Activated CD8-positive, alpha-beta T cell treated with anti-CD3 and anti-CD28 coated beads for 36 hours (primary cell): Measurements from ENCODE around the gene SLX4IP. TPM values are rescaled to one million over a fixed set of nuclear protein-coding genes. Genes with fewer than 3 reads are reported as not detected.

Source experiments
- ATAC-seq: fragments of 200-7000 bp; cut with Tn5 transposase; one replicate; pipeline ENCODE4 v1.10.0; 2021; ENCODE audit warnings: mild to moderate bottlenecking, moderate library complexity
- CTCF ChIA-PET: fragments of 350-600 bp; sonication (Branson Sonifier 250); formaldehyde crosslinking; loops from one replicate; lab custom pipeline; 2021; ENCODE audit warnings: antibody characterized with exemption; lab: Charles Lee
- POLR2A ChIA-PET: fragments of 350-600 bp; sonication (Branson Sonifier 250); formaldehyde crosslinking; loops from one replicate; lab custom pipeline; 2021; ENCODE audit warnings: antibody characterized with exemption; lab: Charles Lee
- DNase-seq: peaks from one replicate; pipeline ENCODE4 v3.0.0-alpha.2; 2020
- H3K27ac Mint-ChIP-seq: one replicate; pipeline ENCODE4 v1.8.0; 2021; ENCODE audit warnings: mild to moderate bottlenecking, mixed read lengths
- H3K27me3 Mint-ChIP-seq: one replicate; pipeline ENCODE4 v1.8.0; 2021; ENCODE audit warnings: mixed read lengths
- H3K36me3 Mint-ChIP-seq: one replicate; pipeline ENCODE4 v1.8.0; 2021; ENCODE audit warnings: low read depth, mixed read lengths
- H3K4me1 Mint-ChIP-seq: one replicate; pipeline ENCODE4 v1.8.0; 2021; ENCODE audit warnings: low read depth, mixed read lengths
- H3K4me3 Mint-ChIP-seq: one replicate; pipeline ENCODE4 v1.8.0; 2021; ENCODE audit warnings: mild to moderate bottlenecking, moderate library complexity, mixed read lengths
- H3K9me3 Mint-ChIP-seq: one replicate; pipeline ENCODE4 v1.8.0; 2021; ENCODE audit warnings: mixed read lengths
- intact Hi-C: fragments of 100-400 bp; cut with micrococcal nuclease; formaldehyde crosslinking; loops from one replicate; pipeline ENCODE4 v1.10.0; 2022
- total RNA-seq, 2 experiments: library from RNA; stranded (reverse); gene quantifications; one replicate each; pipeline ENCODE4 v1.2.3, GENCODE V29; 2021
- TF ChIP-seq, protein P1 (sequence below): fragments of 200-600 bp; IDR thresholded peaks from one replicate; pipeline ENCODE4 v1.8.0; 2022; ENCODE audit warnings: antibody characterized with exemption, mild to moderate bottlenecking

SLX4IP gene
- total RNA-seq, 2 experiments from 2014 or later, result 6.5 to 7.3 TPM

DNA sequence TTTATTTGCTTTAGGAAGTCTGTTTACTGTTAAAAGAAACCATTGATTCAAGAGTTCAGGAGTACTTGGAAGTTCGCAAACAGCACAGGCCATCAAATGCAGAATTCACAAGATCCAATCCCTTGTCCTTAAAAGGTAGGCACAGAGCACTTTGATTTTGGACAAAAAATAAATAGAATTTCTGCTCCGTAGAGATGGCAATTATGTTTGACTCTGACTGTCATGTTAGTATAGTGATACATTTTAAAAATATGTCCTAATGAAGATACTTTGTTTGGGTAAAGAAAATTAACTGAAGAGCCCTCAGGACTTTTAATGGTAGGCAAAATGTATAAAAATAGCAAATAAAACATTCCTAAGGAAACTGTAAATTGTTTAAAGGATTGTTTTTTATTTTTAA is 125.6 kb downstream of the SLX4IP start:
- Mint-ChIP-seq H3K27ac (no peak overlapping the region), H3K36me3 (peaks cover 30% of the 10 kb centered on the region), H3K4me1 (peaks cover 31% of the 10 kb centered on the region), H3K4me3 (no peak overlapping the region), H3K27me3 (no peaks in the 10 kb centered on the region), H3K9me3 (no peaks in the 10 kb centered on the region)
- DNase-seq (no peak), ATAC-seq (no peak)
- ChIA-PET POLR2A (no interaction called here), CTCF (interaction anchor here (0.7 kb wide), 1 partner anchor 114 kb away, joined by 3 read pairs; no protein-coding TSS in a partner anchor)
- TF ChIP-seq, protein P1, sequence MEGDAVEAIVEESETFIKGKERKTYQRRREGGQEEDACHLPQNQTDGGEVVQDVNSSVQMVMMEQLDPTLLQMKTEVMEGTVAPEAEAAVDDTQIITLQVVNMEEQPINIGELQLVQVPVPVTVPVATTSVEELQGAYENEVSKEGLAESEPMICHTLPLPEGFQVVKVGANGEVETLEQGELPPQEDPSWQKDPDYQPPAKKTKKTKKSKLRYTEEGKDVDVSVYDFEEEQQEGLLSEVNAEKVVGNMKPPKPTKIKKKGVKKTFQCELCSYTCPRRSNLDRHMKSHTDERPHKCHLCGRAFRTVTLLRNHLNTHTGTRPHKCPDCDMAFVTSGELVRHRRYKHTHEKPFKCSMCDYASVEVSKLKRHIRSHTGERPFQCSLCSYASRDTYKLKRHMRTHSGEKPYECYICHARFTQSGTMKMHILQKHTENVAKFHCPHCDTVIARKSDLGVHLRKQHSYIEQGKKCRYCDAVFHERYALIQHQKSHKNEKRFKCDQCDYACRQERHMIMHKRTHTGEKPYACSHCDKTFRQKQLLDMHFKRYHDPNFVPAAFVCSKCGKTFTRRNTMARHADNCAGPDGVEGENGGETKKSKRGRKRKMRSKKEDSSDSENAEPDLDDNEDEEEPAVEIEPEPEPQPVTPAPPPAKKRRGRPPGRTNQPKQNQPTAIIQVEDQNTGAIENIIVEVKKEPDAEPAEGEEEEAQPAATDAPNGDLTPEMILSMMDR, result no peak
- intact Hi-C loops, result no loop called here

DNA sequence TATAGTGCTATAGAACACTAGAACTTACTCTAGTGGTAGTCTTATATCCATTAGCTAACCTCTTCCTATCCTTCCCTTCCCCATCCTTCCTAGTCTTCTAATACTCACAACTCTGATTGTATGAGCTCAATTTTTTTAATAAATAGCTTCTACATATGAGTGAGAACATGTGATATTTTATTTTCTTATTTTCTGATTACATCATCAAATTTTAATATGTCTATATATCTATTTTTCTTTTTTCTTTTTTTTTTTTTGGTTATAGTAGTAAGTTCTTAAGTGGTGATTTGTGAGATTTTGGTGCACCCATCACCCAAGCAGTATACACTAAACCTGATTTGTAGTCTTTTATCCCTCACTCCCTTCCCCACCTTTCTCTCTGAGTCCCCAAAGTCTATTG is 126.2 kb downstream of the SLX4IP start:
- intact Hi-C loops, result no loop called here
- CTCF ChIA-PET, result no interaction called here
- peaks cover 31% of the 10 kb centered on the region for H3K4me1 Mint-ChIP-seq

DNA sequence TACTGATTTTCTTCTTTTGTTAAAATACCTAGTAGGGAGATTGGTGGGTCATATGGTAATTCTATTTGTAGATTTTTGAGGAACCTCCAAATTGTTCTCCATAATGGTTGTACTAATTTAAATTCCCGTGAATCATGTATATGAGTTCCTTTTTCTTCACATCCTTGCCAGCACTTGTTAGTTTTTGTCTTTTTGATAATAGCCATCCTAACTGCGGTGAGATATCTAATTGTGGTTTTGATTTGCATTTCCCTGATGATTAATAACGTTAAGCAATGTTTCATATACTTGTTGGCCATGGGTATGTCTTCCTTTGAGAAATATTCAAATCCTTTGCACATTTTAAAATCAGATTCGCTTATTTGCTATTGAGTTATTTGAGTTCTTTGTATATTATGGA is 127.8 kb downstream of the SLX4IP start:
- peaks cover 34% of the 10 kb centered on the region for H3K4me1 Mint-ChIP-seq
- intact Hi-C loops, result no loop called here
- no peak for DNase-seq
- peaks cover 35% of the 10 kb centered on the region for H3K36me3 Mint-ChIP-seq
- H3K27ac Mint-ChIP-seq, result no peak overlapping the region
- ATAC-seq, result no peak
- no peaks in the 10 kb centered on the region for H3K27me3 Mint-ChIP-seq
- H3K9me3 Mint-ChIP-seq, result no peaks in the 10 kb centered on the region
- ChIA-PET POLR2A (no interaction called here), CTCF (no interaction called here)
- H3K4me3 Mint-ChIP-seq, result no peak overlapping the region
- TF ChIP-seq, protein P1, result no peak

More for the DNA sequence above, 126.2 kb downstream of the SLX4IP start:
- POLR2A ChIA-PET, result no interaction called here
- Mint-ChIP-seq H3K4me3 (no peak overlapping the region), H3K9me3 (no peaks in the 10 kb centered on the region), H3K27ac (no peak overlapping the region), H3K27me3 (no peaks in the 10 kb centered on the region), H3K36me3 (peaks cover 36% of the 10 kb centered on the region)
- TF ChIP-seq, protein P1, result no peak
- DNase-seq (no peak), ATAC-seq (no peak)

DNA sequence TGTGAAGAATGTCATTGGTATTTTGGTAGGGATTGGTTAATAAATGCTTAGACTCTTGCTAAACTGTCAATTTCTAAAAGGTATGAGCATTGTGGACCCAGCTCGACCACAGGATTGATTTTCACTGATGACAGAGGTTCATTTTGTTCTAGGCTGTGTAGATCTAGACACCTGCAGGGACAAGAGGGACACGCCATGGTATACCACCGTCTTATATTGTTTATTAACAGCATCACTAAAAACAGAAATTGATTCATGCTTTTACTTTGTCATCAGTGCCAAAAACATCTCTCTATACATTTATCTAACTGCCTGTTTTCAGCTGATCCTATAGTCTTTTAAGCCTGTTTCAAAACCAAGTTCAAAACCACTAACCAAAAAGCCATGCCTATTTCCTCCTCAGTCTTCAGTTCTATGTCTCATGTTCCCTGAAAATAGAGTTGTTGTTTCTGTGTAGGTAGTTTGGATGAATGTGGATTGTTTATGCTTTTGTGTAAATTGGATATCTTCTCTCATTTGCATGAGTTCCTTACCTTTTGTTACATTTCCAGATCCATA is 128.9 kb downstream of the SLX4IP start:
- no peak overlapping the region for H3K27ac Mint-ChIP-seq
- TF ChIP-seq, protein P1, result no peak
- peaks cover 40% of the 10 kb centered on the region for H3K36me3 Mint-ChIP-seq
- no peak overlapping the region for H3K4me3 Mint-ChIP-seq
- no peaks in the 10 kb centered on the region for H3K9me3 Mint-ChIP-seq
- no peak for DNase-seq
- H3K27me3 Mint-ChIP-seq, result no peaks in the 10 kb centered on the region
- intact Hi-C loops, result no loop called here
- ATAC-seq, result no peak
- CTCF ChIA-PET, result interaction anchor here (1.1 kb wide), 1 partner anchor 12 kb away, joined by 3 read pairs; no protein-coding TSS in a partner anchor
- POLR2A ChIA-PET, result no interaction called here
- peaks cover 27% of the 10 kb centered on the region for H3K4me1 Mint-ChIP-seq

DNA sequence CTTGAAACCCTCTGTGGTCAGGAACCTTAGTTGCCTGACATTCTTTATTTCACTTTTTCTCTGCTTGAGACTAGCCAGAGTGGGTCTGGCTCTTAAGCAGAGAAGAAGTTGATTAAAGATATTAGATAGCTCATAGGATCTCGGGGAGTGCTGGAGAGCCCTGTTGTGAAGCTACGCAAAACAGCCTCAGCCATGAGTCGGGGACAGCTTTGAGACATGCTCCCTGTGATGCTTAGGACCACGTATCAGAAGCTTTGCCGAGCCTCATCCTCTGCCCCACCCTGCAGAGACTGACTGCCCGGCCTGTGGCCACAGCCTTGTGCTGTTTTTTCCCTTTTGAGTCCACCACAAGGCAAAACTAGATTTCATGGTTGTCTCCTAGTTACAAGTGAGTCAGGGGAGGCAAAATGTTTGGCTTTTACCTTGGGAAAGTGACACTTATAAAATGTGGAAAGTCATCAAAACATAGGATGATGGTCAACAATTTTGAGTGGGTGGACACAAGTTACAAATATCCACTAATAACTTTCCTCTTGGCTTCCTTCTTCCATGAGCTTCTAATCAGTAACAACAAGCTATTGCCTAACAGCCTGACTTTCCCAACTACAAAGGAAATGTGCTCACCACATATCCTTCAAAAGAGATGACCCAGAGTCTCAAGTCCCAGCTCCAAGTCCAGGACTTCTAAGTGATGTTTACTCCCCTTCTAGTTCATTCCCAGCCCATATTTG is 130.3 kb downstream of the SLX4IP start:
- Mint-ChIP-seq H3K4me3 (no peak overlapping the region), H3K27ac (no peak overlapping the region), H3K27me3 (no peaks in the 10 kb centered on the region), H3K4me1 (peaks cover 23% of the 10 kb centered on the region), H3K36me3 (peaks cover 49% of the 10 kb centered on the region), H3K9me3 (no peaks in the 10 kb centered on the region)
- no peak for DNase-seq
- ChIA-PET CTCF (no interaction called here), POLR2A (no interaction called here)
- intact Hi-C loops, result no loop called here
- TF ChIP-seq, protein P1, result no peak
- ATAC-seq, result no peak
